Gastrocnemius medialis (tissue), 4 donors: Measurements from ENCODE around the gene IGFALS.

Source experiments
- CTCF ChIP-seq, 5 experiments: fragments of 450-650 bp in 3 of 5; fragments of 200-600 bp in 2 of 5; sonication (generic) in 2 of 5; IDR thresholded peaks in 4 of 5; conservative IDR thresholded peaks in 1 of 5; 1 replicate in 4 of 5; 2 replicates in 1 of 5; pipeline ENCODE4 v1.5.1; 2016 to 2019; ENCODE audit warnings: antibody characterized with exemption in 5 of 5, mild to moderate bottlenecking in 3 of 5, moderate library complexity in 3 of 5
- POLR2A ChIP-seq, 2 donors: fragments of 450-650 bp; IDR thresholded peaks; one replicate each; pipeline ENCODE4 v1.6.1; 2017; ENCODE audit warnings: antibody characterized with exemption in 2 of 2, mild to moderate bottlenecking in 2 of 2, moderate library complexity in 2 of 2

GRCh38 chr16:1794908-1795666 lies 1.6 kb upstream of the IGFALS start:
- TF ChIP-seq CTCF (IDR thresholded peaks at IDR 0.05 in 4 of 5, conservative IDR thresholded peaks at IDR 0.05 in 1 of 5) (no peak), POLR2A (IDR thresholded peaks at IDR 0.05) (no peak)
